ENCODE data around the gene LLCFC1. TPM values are rescaled to one million over a fixed set of nuclear protein-coding genes. Genes with fewer than 3 reads are reported as not detected.

LLCFC1 gene
- total and polyA plus RNA-seq, 2 of the 8 experiments (the other 6 are each of a cell fraction or from before 2014, with no cell fraction given), result not detected

DNA sequence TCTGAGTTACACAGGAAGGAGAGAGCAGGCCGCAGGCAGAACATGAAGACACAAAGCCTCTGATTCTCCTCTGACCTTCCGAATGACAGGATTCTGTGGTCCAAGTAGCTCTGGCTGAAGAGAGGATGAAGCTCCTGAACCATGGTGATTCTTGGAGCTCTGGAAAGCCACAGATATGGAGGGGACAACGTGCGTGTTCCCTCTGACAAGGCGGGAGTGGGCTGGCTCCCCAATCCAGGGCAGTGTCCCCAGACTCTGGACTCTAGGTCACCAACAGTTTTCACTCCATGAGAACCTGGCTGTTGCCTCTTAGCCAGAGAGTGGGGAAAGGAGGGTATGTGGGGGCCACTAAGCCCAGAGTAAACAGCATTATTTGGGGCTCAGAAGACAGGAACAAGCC, 46.3 kb upstream of the LLCFC1 start:
- no peak overlapping the region for H3K14ac ChIP-seq (ENCODE audit: insufficient read length)
- H3K79me2 ChIP-seq (ENCODE audit: control insufficient read depth in 1 of 2, insufficient read depth in 2 of 2, low read length in 2 of 2), result no peaks in the 10 kb centered on the region
- H3K4me1 ChIP-seq (replicated peaks in 1 of 4; ENCODE audit: control insufficient read depth in 3 of 4, insufficient read depth in 4 of 4, low read length in 3 of 4), result peaks cover 0 to 2% (median 0%) of the 10 kb centered on the region in 4 experiments; a peak in 1 of 7 replicates
- 85% methylated on average over 5 of the region's 5 CpGs; no CpG with 5 or more reads in 1 of the 2 experiments for WGBS, 2 experiments (ENCODE audit: extremely low coverage in 1 of 2, insufficient coverage in 1 of 2, insufficient read length in 1 of 2, insufficient replicate concordance in 2 of 2, low coverage in 1 of 2, low lambda C conversion rate in 2 of 2, missing lambda C conversion rate in 1 of 2)
- no peak overlapping the region for H3K4me2 ChIP-seq (ENCODE audit: insufficient read depth in 1 of 2, low read depth in 2 of 2, low read length in 2 of 2)
- H4K5ac ChIP-seq (ENCODE audit: insufficient read length, low read depth, low read length), result no peak overlapping the region
- no peaks in the 10 kb centered on the region for H3K36me3 ChIP-seq (ENCODE audit: control insufficient read depth in 2 of 4, insufficient read depth in 4 of 4, low read length in 3 of 4)
- H3K27ac ChIP-seq (ENCODE audit: low read depth, low read length), result no peak overlapping the region
- H4K20me1 ChIP-seq (replicated peaks in 1 of 2; ENCODE audit: control insufficient read depth in 1 of 2, insufficient read depth in 2 of 2, low read length in 2 of 2), result peaks cover 0 to 7% of the 10 kb centered on the region in 2 experiments
- H3K9ac ChIP-seq (replicated peaks in 1 of 4; ENCODE audit: extremely low read depth in 1 of 4, low read depth in 3 of 4, low read length in 3 of 4), result no peak overlapping the region
- H3K9me3 ChIP-seq (ENCODE audit: insufficient read depth in 2 of 2, low read depth in 1 of 2, low read length in 1 of 2), result no peaks in the 10 kb centered on the region
- no peak overlapping the region for H2BK12ac ChIP-seq (ENCODE audit: low read depth, low read length)
- no peak overlapping the region for H3K4ac ChIP-seq (replicated peaks; ENCODE audit: insufficient read length, low read depth, low read length)
- H3K23ac ChIP-seq (ENCODE audit: insufficient read length), result no peak overlapping the region
- H2BK20ac ChIP-seq (ENCODE audit: low read length), result no peak overlapping the region
- DNase-seq (ENCODE audit: low read depth in 1 of 2, low spot score in 2 of 2) (no peak), FAIRE-seq (no peak)
- H3K56ac ChIP-seq (replicated peaks; ENCODE audit: insufficient read length, low read depth, low read length), result no peak overlapping the region
- CTCF ChIA-PET (ENCODE audit: partially characterized antibody), result interaction anchor here (0.6 to 8.2 kb wide), 7 partner anchors 12 to 110 kb away, joined by 3 to 69 read pairs (median 4); no protein-coding TSS in a partner anchor
- H3K79me1 ChIP-seq (ENCODE audit: low read depth, low read length), result no peaks in the 10 kb centered on the region
- POLR2A ChIA-PET (ENCODE audit: partially characterized antibody), result no interaction called here
- H3K23me2 ChIP-seq (ENCODE audit: low read depth, low read length), result peaks cover 6% of the 10 kb centered on the region; the same call in 1 of the 2 replicates
- no peaks in the 10 kb centered on the region for H3K27me3 ChIP-seq (replicated peaks in 1 of 4; ENCODE audit: control insufficient read depth in 3 of 4, extremely low read depth in 1 of 4, insufficient read depth in 3 of 4, low read length in 3 of 4)
- no peak overlapping the region for H4K8ac ChIP-seq (ENCODE audit: extremely low read depth, insufficient read depth, low read length)
- no peak overlapping the region for H2BK15ac ChIP-seq (ENCODE audit: low read length)
- H3K4me3 ChIP-seq (ENCODE audit: extremely low read depth in 1 of 4, insufficient read depth in 2 of 4, low read depth in 3 of 4, low read length in 4 of 4), result no peak overlapping the region
- H4K91ac ChIP-seq (replicated peaks; ENCODE audit: insufficient read length, low read length), result no peak overlapping the region
- H2AK5ac ChIP-seq (ENCODE audit: low read depth, low read length), result no peak overlapping the region
- no peak overlapping the region for H2BK120ac ChIP-seq (replicated peaks; ENCODE audit: low read depth, low read length)
- H3K18ac ChIP-seq (ENCODE audit: extremely low read depth, low read length), result no peak overlapping the region
- no peak overlapping the region for H2BK5ac ChIP-seq (ENCODE audit: low read depth, low read length)
- no peak overlapping the region for H2AFZ ChIP-seq (ENCODE audit: low read length)
- TF ChIP-seq SP4 (IDR thresholded peaks at IDR 0.05; ENCODE audit: low read length) (no peak), EZH2 (IDR thresholded peaks at IDR 0.05; ENCODE audit: low read depth, low read length, severe bottlenecking) (no peak), SRF (IDR thresholded peaks at IDR 0.05; ENCODE audit: low read depth, low read length) (no peak), KDM1A (IDR thresholded peaks at IDR 0.05; ENCODE audit: borderline replicate concordance, low read length) (no peak), FOSL1 (IDR thresholded peaks at IDR 0.05; ENCODE audit: insufficient read depth, low read depth, low read length) (no peak), TAF7 (optimal IDR thresholded peaks at IDR 0.05; ENCODE audit: borderline replicate concordance, low read depth, low read length) (no peak), SAP30 (IDR thresholded peaks at IDR 0.05; ENCODE audit: insufficient read depth, insufficient replicate concordance, low read length) (no peak), BRCA1 (IDR thresholded peaks at IDR 0.05; ENCODE audit: low read depth, low read length) (no peak), ASH2L (IDR thresholded peaks at IDR 0.05; ENCODE audit: low read length) (no peak), CBX8 (IDR thresholded peaks at IDR 0.05; ENCODE audit: borderline replicate concordance, low read depth, low read length) (no peak), SP2 (IDR thresholded peaks at IDR 0.05; ENCODE audit: low read length) (no peak), CHD1 (IDR thresholded peaks at IDR 0.05; ENCODE audit: low read depth, low read length) (no peak), SIN3A (conservative IDR thresholded peaks at IDR 0.05 in 1 of 2, IDR thresholded peaks at IDR 0.05 in 1 of 2; ENCODE audit: low read depth in 1 of 2, low read length in 2 of 2) (no peak), YY1 (IDR thresholded peaks at IDR 0.05; ENCODE audit: low read depth, low read length) (no peak), HDAC2 (IDR thresholded peaks at IDR 0.05; ENCODE audit: borderline replicate concordance in 1 of 2, low read depth in 2 of 2, low read length in 2 of 2) (no peak)
